Measurements from ENCODE around the gene PDYN. TPM values are rescaled to one million over a fixed set of nuclear protein-coding genes. Genes with fewer than 3 reads are reported as not detected.

PDYN gene
- total and polyA plus RNA-seq, 9 of the 15 experiments (the other 6 are each of a cell fraction or from before 2014, with no cell fraction given) = not detected

DNA sequence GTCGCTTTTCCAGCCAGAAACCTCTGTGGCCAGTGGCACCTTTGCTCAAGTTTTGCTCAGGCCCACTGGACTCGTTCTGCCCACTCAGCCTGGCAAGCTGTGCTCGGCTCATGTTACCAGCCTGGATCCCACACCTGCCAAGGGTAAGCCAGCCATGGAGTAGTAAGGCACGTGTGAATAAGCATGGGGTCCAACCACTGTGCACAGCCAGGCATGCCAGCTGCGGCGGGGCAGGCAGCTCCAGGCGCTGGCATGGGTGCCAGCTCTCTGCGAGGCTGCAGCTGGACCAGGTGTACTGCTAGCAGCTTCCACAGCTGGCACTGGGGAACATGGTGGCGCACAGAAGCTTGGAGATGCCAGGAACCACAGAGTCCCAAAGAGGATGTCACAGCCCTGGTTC lies 32.1 kb upstream of the PDYN start:
- intact Hi-C loops (cut with micrococcal nuclease) = no loop called here
- POLR2A ChIA-PET = interaction anchor here (0.6 kb wide), 1 partner anchor 1261 kb away, joined by 3 read pairs; no protein-coding TSS in a partner anchor
- no peak for FAIRE-seq
- no peak overlapping the region for H3K9ac ChIP-seq (ENCODE audit: insufficient read depth in 1 of 2, low read depth in 2 of 2, low read length in 2 of 2)
- DNase-seq (ENCODE audit: extremely low read depth in 1 of 4, low spot score in 3 of 4) = no peak
- H3K27me3 ChIP-seq (ENCODE audit: control insufficient read depth in 2 of 2, insufficient read depth in 2 of 2, low read length in 2 of 2) = no peaks in the 10 kb centered on the region
- CTCF ChIA-PET (ENCODE audit: low intra/inter-chr PET ratio) = no interaction called here
- WGBS (ENCODE audit: insufficient coverage, low coverage, missing lambda C conversion rate) = 1% methylated on average over 5 of the region's 9 CpGs
- TF ChIP-seq NCOA4 (IDR thresholded peaks at IDR 0.05; ENCODE audit: partially characterized antibody) = no peak
- TF ChIP-seq ZNF584 (CRISPR knock-in tag; IDR thresholded peaks at IDR 0.05; ENCODE audit: low read depth) = no peak
- TF ChIP-seq, protein P1, sequence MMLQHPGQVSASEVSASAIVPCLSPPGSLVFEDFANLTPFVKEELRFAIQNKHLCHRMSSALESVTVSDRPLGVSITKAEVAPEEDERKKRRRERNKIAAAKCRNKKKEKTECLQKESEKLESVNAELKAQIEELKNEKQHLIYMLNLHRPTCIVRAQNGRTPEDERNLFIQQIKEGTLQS (IDR thresholded peaks at IDR 0.05) = no peak
- TF ChIP-seq, protein P1 (CRISPR knock-in tag; conservative IDR thresholded peaks at IDR 0.05) = no peak
- TF ChIP-seq RNF2 (IDR thresholded peaks at IDR 0.05) = no peak
- TF ChIP-seq, protein P2, sequence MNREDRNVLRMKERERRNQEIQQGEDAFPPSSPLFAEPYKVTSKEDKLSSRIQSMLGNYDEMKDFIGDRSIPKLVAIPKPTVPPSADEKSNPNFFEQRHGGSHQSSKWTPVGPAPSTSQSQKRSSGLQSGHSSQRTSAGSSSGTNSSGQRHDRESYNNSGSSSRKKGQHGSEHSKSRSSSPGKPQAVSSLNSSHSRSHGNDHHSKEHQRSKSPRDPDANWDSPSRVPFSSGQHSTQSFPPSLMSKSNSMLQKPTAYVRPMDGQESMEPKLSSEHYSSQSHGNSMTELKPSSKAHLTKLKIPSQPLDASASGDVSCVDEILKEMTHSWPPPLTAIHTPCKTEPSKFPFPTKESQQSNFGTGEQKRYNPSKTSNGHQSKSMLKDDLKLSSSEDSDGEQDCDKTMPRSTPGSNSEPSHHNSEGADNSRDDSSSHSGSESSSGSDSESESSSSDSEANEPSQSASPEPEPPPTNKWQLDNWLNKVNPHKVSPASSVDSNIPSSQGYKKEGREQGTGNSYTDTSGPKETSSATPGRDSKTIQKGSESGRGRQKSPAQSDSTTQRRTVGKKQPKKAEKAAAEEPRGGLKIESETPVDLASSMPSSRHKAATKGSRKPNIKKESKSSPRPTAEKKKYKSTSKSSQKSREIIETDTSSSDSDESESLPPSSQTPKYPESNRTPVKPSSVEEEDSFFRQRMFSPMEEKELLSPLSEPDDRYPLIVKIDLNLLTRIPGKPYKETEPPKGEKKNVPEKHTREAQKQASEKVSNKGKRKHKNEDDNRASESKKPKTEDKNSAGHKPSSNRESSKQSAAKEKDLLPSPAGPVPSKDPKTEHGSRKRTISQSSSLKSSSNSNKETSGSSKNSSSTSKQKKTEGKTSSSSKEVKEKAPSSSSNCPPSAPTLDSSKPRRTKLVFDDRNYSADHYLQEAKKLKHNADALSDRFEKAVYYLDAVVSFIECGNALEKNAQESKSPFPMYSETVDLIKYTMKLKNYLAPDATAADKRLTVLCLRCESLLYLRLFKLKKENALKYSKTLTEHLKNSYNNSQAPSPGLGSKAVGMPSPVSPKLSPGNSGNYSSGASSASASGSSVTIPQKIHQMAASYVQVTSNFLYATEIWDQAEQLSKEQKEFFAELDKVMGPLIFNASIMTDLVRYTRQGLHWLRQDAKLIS (CRISPR knock-in tag; IDR thresholded peaks at IDR 0.05) = no peak
- no peak for TF ChIP-seq FOXJ3 (CRISPR knock-in tag; IDR thresholded peaks at IDR 0.05)
- H3K79me2 ChIP-seq (ENCODE audit: control insufficient read depth, insufficient read depth, low read length) = no peaks in the 10 kb centered on the region
- H3K4me3 ChIP-seq = no peak overlapping the region
- no peaks in the 10 kb centered on the region for H3K36me3 ChIP-seq (ENCODE audit: control insufficient read depth, insufficient read depth, low read length)
- ATAC-seq = no peak
- no peak overlapping the region for H3K4me2 ChIP-seq (ENCODE audit: insufficient read depth, low read length)
- no peaks in the 10 kb centered on the region for H3K9me3 ChIP-seq (replicated peaks; ENCODE audit: control insufficient read depth, insufficient read depth, low read depth, low read length)
- H3K27ac ChIP-seq (ENCODE audit: extremely low read depth, low read depth, low read length) = no peak overlapping the region
- no peaks in the 10 kb centered on the region for H3K4me1 ChIP-seq (replicated peaks in 1 of 2; ENCODE audit: control insufficient read depth in 2 of 2, insufficient read depth in 2 of 2, low read length in 2 of 2)
- no peaks in the 10 kb centered on the region for H3K9me1 ChIP-seq (ENCODE audit: control insufficient read depth, insufficient read depth, low read length)
- no peaks in the 10 kb centered on the region for H4K20me1 ChIP-seq (replicated peaks; ENCODE audit: control insufficient read depth, insufficient read depth, low read length)
- no TSS peak for BruUV-seq (replicated peaks)
- in situ Hi-C loops (cut with MboI) = no loop called here
- no peak overlapping the region for H2AFZ ChIP-seq (ENCODE audit: low read depth, low read length)

All from K562 (cell line).